H9 (cell line): ENCODE data around the gene KIAA1671. TPM values are rescaled to one million over a fixed set of nuclear protein-coding genes. Genes with fewer than 3 reads are reported as not detected.

Experiments
- DNase-seq: peaks from one replicate; pipeline ENCODE4 v3.0.0-alpha.2; 2017
- H2AFZ ChIP-seq: one replicate; pipeline ENCODE4 v1.6.1; 2013; ENCODE audit warnings: mild to moderate bottlenecking, low read length, control low read depth, moderate library complexity
- H2AK5ac ChIP-seq: 2 replicates; pipeline ENCODE4 v1.6.1; 2013; ENCODE audit warnings: low read length, control low read depth, mixed read lengths; ENCODE audit not compliant: insufficient read length
- H2BK120ac ChIP-seq: one replicate; pipeline ENCODE4 v1.6.1; 2013; ENCODE audit warnings: low read depth, mild to moderate bottlenecking, low read length, control low read depth, inconsistent platforms; ENCODE audit not compliant: poor library complexity, severe bottlenecking
- H2BK12ac ChIP-seq: 2 replicates; pipeline ENCODE4 v1.6.1; 2013; ENCODE audit warnings: low read length, control low read depth, mixed read lengths, low read depth; ENCODE audit not compliant: insufficient read length
- H2BK15ac ChIP-seq: 2 replicates; pipeline ENCODE4 v1.6.1; 2013; ENCODE audit warnings: low read depth, low read length, control low read depth
- H2BK20ac ChIP-seq: one replicate; pipeline ENCODE4 v1.6.1; 2013; ENCODE audit warnings: low read depth, mild to moderate bottlenecking, low read length, control low read depth, inconsistent platforms; ENCODE audit not compliant: poor library complexity, severe bottlenecking
- H2BK5ac ChIP-seq: 2 replicates; pipeline ENCODE4 v1.6.1; 2013; ENCODE audit warnings: low read length, control low read depth, mixed read lengths; ENCODE audit not compliant: insufficient read length
- H3K14ac ChIP-seq: 2 replicates; pipeline ENCODE4 v1.6.1; 2013; ENCODE audit warnings: low read length, control low read depth; ENCODE audit not compliant: insufficient read depth
- H3K18ac ChIP-seq: 2 replicates; pipeline ENCODE4 v1.6.1; 2013; ENCODE audit warnings: low read depth, mild to moderate bottlenecking, mixed read lengths, low read length, control low read depth; ENCODE audit not compliant: insufficient read length
- H3K23ac ChIP-seq: 2 replicates; pipeline ENCODE4 v1.6.1; 2013; ENCODE audit warnings: low read length, control low read depth, mixed read lengths, low read depth; ENCODE audit not compliant: insufficient read length
- H3K23me2 ChIP-seq: 2 replicates; pipeline ENCODE4 v1.6.1; 2013; ENCODE audit warnings: low read depth, mild to moderate bottlenecking, mixed read lengths, low read length, control low read depth; ENCODE audit not compliant: insufficient read length, poor library complexity, severe bottlenecking
- H3K27ac ChIP-seq: 2 replicates; pipeline ENCODE4 v1.5.1; 2013; ENCODE audit warnings: low read length, control low read depth, mixed read lengths, low read depth; ENCODE audit not compliant: insufficient read length
- H3K27me3 ChIP-seq: 2 replicates; pipeline ENCODE4 v1.6.1; 2013; ENCODE audit warnings: low read length, control low read depth, inconsistent platforms; ENCODE audit not compliant: insufficient read depth
- H3K4ac ChIP-seq: 2 replicates; pipeline ENCODE4 v1.6.1; 2013; ENCODE audit warnings: low read depth, mild to moderate bottlenecking, control low read depth, inconsistent platforms, low read length, moderate library complexity
- H3K4me1 ChIP-seq: 2 replicates; pipeline ENCODE4 v1.6.1; 2013; ENCODE audit warnings: low read length, control low read depth, inconsistent platforms; ENCODE audit not compliant: insufficient read depth
- H3K4me2 ChIP-seq: 2 replicates; pipeline ENCODE4 v1.6.1; 2013; ENCODE audit warnings: low read length, control low read depth, mixed read lengths; ENCODE audit not compliant: insufficient read length, insufficient read depth
- H3K56ac ChIP-seq: 2 replicates; pipeline ENCODE4 v1.6.1; 2013; ENCODE audit warnings: low read depth, mild to moderate bottlenecking, mixed read lengths, low read length, control low read depth; ENCODE audit not compliant: insufficient read length
- H3K79me1 ChIP-seq: 2 replicates; pipeline ENCODE4 v1.6.1; 2013; ENCODE audit warnings: low read depth, mild to moderate bottlenecking, moderate library complexity, low read length, control low read depth, inconsistent platforms; ENCODE audit not compliant: insufficient read depth, poor library complexity, severe bottlenecking
- H3K79me2 ChIP-seq: 2 replicates; pipeline ENCODE4 v1.6.1; 2013; ENCODE audit warnings: low read length, control low read depth, inconsistent platforms; ENCODE audit not compliant: insufficient read depth
- H3K9ac ChIP-seq: 2 replicates; pipeline ENCODE4 v1.6.1; 2013; ENCODE audit warnings: low read length, control low read depth, mixed read lengths; ENCODE audit not compliant: insufficient read length; ENCODE audit errors: extremely low read depth
- H3K9me3 ChIP-seq: one replicate; pipeline ENCODE4 v1.6.1; 2013; ENCODE audit warnings: low read depth, low read length, inconsistent platforms; ENCODE audit not compliant: control insufficient read depth
- H3T11ph ChIP-seq: one replicate; pipeline ENCODE4 v1.6.1; 2013; ENCODE audit warnings: mild to moderate bottlenecking, low read length, control low read depth, inconsistent platforms
- H4K20me1 ChIP-seq: one replicate; pipeline ENCODE4 v1.6.1; 2013; ENCODE audit not compliant: control insufficient read depth, insufficient read length, insufficient read depth
- H4K5ac ChIP-seq: 2 replicates; pipeline ENCODE4 v1.6.1; 2013; ENCODE audit warnings: low read depth, mild to moderate bottlenecking, mixed read lengths, low read length, control low read depth; ENCODE audit not compliant: insufficient read length
- H4K8ac ChIP-seq: replicated peaks from 2 replicates; pipeline ENCODE4 v1.6.1; 2013; ENCODE audit warnings: low read length, control low read depth, mixed read lengths, low read depth; ENCODE audit not compliant: insufficient read length
- H4K91ac ChIP-seq: 2 replicates; pipeline ENCODE4 v1.6.1; 2013; ENCODE audit warnings: low read depth, mild to moderate bottlenecking, moderate library complexity, mixed read lengths, low read length, control low read depth; ENCODE audit not compliant: insufficient read length
- H3K27ac Mint-ChIP-seq, 3 experiments: 2 replicates in 2 of 3; 3 replicates in 1 of 3; pipeline ENCODE4 v1.8.0; 2020 to 2021; ENCODE audit warnings: mixed read lengths in 3 of 3, mild to moderate bottlenecking in 1 of 3, moderate library complexity in 1 of 3
- H3K27me3 Mint-ChIP-seq: 2 replicates; pipeline ENCODE4 v1.8.0; 2021; ENCODE audit warnings: low read depth, mild to moderate bottlenecking, moderate library complexity, mixed read lengths
- H3K36me3 Mint-ChIP-seq, 3 experiments: 2 replicates in 2 of 3; 3 replicates in 1 of 3; pipeline ENCODE4 v1.8.0; 2020 to 2021; ENCODE audit warnings: low read depth in 3 of 3, mixed read lengths in 3 of 3; ENCODE audit not compliant: insufficient read depth in 1 of 3
- H3K4me1 Mint-ChIP-seq, 2 experiments: 2 replicates each; pipeline ENCODE4 v1.8.0; 2020; ENCODE audit warnings: mixed read lengths in 2 of 2
- H3K4me3 Mint-ChIP-seq, 2 experiments: 2 replicates in 1 of 2; 3 replicates in 1 of 2; pipeline ENCODE4 v1.8.0; 2020 to 2021; ENCODE audit warnings: mild to moderate bottlenecking in 2 of 2, mixed read lengths in 2 of 2, moderate library complexity in 1 of 2
- H3K9me3 Mint-ChIP-seq, 2 experiments: 2 replicates in 1 of 2; 3 replicates in 1 of 2; pipeline ENCODE4 v1.8.0; 2020; ENCODE audit warnings: mild to moderate bottlenecking in 2 of 2, mixed read lengths in 2 of 2, moderate library complexity in 1 of 2
- WGBS: extraction: QIAGEN DNeasy Blood & Tissue Kit; methylation state at CpG from one replicate; pipeline ENCODE4 v1.1.7; 2013; ENCODE audit warnings: missing lambda C conversion rate, low lambda C conversion rate, mixed read lengths; ENCODE audit not compliant: insufficient read length; ENCODE audit errors: extremely low coverage; 5-methylcytosine and 5-hydroxymethylcytosine counted together
- total RNA-seq: library from RNA; stranded (reverse); gene quantifications from 2 replicates; pipeline ENCODE4 v1.2.1, GENCODE V29; 2021
- TF ChIP-seq, protein P1 (sequence below): fragments of 200-600 bp; sonication (generic); conservative IDR thresholded peaks from 3 replicates; pipeline ENCODE4 v1.8.0; 2021; ENCODE audit warnings: antibody characterized with exemption, mild to moderate bottlenecking

KIAA1671 gene
- total RNA-seq, 1 experiment from 2014 or later, result 22.6 TPM

DNA sequence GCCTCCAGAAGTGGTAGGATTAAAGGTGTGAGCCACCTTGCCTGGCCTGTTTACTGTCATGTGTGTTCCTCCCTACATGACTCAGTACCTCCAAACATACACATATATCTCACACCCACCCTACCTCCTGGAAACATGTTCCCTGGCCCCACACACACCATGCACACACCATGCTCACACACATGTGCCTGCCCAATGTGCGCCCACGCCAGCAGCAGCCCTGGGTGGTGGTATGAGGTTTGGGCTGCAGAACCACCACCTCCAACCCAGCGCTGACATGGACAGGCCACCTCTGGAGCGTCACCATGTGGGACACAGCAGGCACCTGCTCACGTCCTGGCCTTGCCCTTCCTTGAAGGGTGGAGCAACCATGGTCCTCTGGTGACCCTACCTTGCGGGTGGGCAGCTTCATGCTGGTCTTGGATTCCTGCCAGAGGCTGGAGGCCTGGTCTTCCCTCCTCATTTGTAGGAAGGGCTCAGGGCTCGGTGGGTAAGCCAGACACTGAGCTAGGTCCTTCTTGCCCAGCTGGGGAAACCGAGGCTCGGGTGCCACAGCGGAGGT lies 37.9 kb downstream of the KIAA1671 start:
- Histone ChIP-seq H4K8ac (no peak overlapping the region), H3K79me1 (no peaks in the 10 kb centered on the region), H3K27me3 (no peaks in the 10 kb centered on the region), H3K23me2 (no peaks in the 10 kb centered on the region), H2BK12ac (no peak overlapping the region), H3K14ac (no peak overlapping the region), H3K23ac (no peak overlapping the region), H2AFZ (no peak overlapping the region), H4K20me1 (no peaks in the 10 kb centered on the region), H2BK20ac (no peak overlapping the region), H3K4me2 (no peak overlapping the region), H3K9ac (no peak overlapping the region), H3K4ac (no peak overlapping the region), H2BK120ac (no peak overlapping the region), H3T11ph (no peak overlapping the region), H2BK15ac (no peak overlapping the region), H3K27ac (no peak overlapping the region), H4K5ac (no peak overlapping the region), H4K91ac (no peak overlapping the region), H3K4me1 (no peaks in the 10 kb centered on the region; the same call in 1 of the 2 replicates), H3K56ac (no peak overlapping the region), H2BK5ac (no peak overlapping the region), H3K18ac (peak overlapping the region; percentile 26), H3K9me3 (no peaks in the 10 kb centered on the region), H2AK5ac (no peak overlapping the region), H3K79me2 (peaks cover 2% of the 10 kb centered on the region; the same call in 1 of the 2 replicates)
- H3K27me3 Mint-ChIP-seq, result no peaks in the 10 kb centered on the region
- no peak for DNase-seq
- no peaks in the 10 kb centered on the region; a peak in 1 of 5 replicates for H3K9me3 Mint-ChIP-seq
- H3K4me1 Mint-ChIP-seq, result peaks cover 33% of the 10 kb centered on the region in 2 experiments
- H3K27ac Mint-ChIP-seq, result no peak overlapping the region
- peaks cover 0 to 6% (median 4%) of the 10 kb centered on the region in 3 experiments; a peak in 3 of 7 replicates for H3K36me3 Mint-ChIP-seq
- no peak overlapping the region for H3K4me3 Mint-ChIP-seq
- TF ChIP-seq, protein P1, sequence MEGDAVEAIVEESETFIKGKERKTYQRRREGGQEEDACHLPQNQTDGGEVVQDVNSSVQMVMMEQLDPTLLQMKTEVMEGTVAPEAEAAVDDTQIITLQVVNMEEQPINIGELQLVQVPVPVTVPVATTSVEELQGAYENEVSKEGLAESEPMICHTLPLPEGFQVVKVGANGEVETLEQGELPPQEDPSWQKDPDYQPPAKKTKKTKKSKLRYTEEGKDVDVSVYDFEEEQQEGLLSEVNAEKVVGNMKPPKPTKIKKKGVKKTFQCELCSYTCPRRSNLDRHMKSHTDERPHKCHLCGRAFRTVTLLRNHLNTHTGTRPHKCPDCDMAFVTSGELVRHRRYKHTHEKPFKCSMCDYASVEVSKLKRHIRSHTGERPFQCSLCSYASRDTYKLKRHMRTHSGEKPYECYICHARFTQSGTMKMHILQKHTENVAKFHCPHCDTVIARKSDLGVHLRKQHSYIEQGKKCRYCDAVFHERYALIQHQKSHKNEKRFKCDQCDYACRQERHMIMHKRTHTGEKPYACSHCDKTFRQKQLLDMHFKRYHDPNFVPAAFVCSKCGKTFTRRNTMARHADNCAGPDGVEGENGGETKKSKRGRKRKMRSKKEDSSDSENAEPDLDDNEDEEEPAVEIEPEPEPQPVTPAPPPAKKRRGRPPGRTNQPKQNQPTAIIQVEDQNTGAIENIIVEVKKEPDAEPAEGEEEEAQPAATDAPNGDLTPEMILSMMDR, result no peak
- WGBS, result no CpG with 5 or more reads among the region's 10 CpGs
